Measurements from ENCODE around the gene SLC9A1.

- TF ChIP-seq PATZ1 (CRISPR knock-in tag; IDR thresholded peaks at IDR 0.05; ENCODE audit: borderline replicate concordance) (no peak), CREB5 (CRISPR knock-in tag; IDR thresholded peaks at IDR 0.05; ENCODE audit: low read depth) (no peak), TCF4 (CRISPR knock-in tag; IDR thresholded peaks at IDR 0.05; ENCODE audit: borderline replicate concordance) (no peak), CSDC2 (CRISPR knock-in tag; IDR thresholded peaks at IDR 0.05) (no peak), ZFP3 (CRISPR knock-in tag; IDR thresholded peaks at IDR 0.05) (no peak), CSRNP3 (CRISPR knock-in tag; IDR thresholded peaks at IDR 0.05) (no peak), ZFP30 (CRISPR knock-in tag; IDR thresholded peaks at IDR 0.05) (no peak), OSR1 (CRISPR knock-in tag; IDR thresholded peaks at IDR 0.05) (no peak), ZC3H10 (CRISPR knock-in tag; IDR thresholded peaks at IDR 0.05) (no peak), POU6F1 (CRISPR knock-in tag; IDR thresholded peaks at IDR 0.05; ENCODE audit: borderline replicate concordance, low read depth) (no peak), TOX (CRISPR knock-in tag; IDR thresholded peaks at IDR 0.05; ENCODE audit: borderline replicate concordance) (no peak), ARNTL (CRISPR knock-in tag; IDR thresholded peaks at IDR 0.05; ENCODE audit: borderline replicate concordance, low read depth) (no peak), RARB (CRISPR knock-in tag; IDR thresholded peaks at IDR 0.05) (no peak)
Observed at GRCh38 chr1:27057801-27058625, 96.9 kb downstream of the SLC9A1 start.

Data from SK-N-SH treated with all-trans-retinoic acid at 6 μM for 48 hours (cell line).